Measurements from ENCODE around the gene FLT3.
A peak's percentile ranks its signal among the peaks of the same experiment; 100 is the strongest.

Gene FLT3

GRCh38 chr13:27956576-27957300 is 143.6 kb downstream of the FLT3 start:
- no peak for DNase-seq

GRCh38 chr13:27955014-27955591 is 145.3 kb downstream of the FLT3 start:
- no peak for DNase-seq

- peak; percentile 61 to 82 for DNase-seq
These were observed 145.9 kb downstream of the FLT3 start for GRCh38 chr13:27954406-27954851.

GRCh38 chr13:27953676-27954405 is 146.5 kb downstream of the FLT3 start:
- DNase-seq = peak; percentile 60 to 84

Data from NCI-H1930 (cell line).